NCI-H446 (cell line): ENCODE measurements around the gene ELAVL1.
"Not testable (repeated sequence)": the region's sequence is repeated elsewhere in the genome, so short reads cannot be mapped to it uniquely, and the experiment has no call there.

Source experiments
- DNase-seq, 2 experiments: peaks; one replicate each; lab custom pipeline; 2025; lab: John Stamatoyannopoulos, UW

The ELAVL1 gene

GRCh38 chr19:7933828-7934725 lies 71.4 kb downstream of the ELAVL1 start:
- DNase-seq = no peak

GRCh38 chr19:7933411-7933810 lies 72.0 kb downstream of the ELAVL1 start:
- no peak for DNase-seq

DNA sequence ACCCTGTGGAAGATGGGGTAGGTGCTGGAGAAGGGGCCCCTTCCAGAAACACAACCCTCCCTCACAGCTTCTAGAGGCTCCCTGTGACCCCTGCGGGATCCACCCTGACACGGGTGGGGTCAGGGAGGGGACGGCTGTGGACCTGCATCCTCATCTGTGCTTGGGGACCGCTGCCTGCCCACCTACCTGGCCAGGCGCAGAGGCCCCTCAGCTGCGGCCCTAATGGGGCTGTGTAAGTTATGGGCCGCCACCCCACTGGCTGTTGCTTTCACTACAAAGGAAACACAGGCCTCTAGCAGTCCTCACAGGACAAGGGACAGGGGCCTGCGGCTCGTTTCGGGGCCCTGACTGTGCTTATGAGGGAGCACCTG lies 72.5 kb downstream of the ELAVL1 start:
- no peak for DNase-seq

GRCh38 chr19:7932276-7932929 lies 73.0 kb downstream of the ELAVL1 start:
- no peak for DNase-seq

DNA sequence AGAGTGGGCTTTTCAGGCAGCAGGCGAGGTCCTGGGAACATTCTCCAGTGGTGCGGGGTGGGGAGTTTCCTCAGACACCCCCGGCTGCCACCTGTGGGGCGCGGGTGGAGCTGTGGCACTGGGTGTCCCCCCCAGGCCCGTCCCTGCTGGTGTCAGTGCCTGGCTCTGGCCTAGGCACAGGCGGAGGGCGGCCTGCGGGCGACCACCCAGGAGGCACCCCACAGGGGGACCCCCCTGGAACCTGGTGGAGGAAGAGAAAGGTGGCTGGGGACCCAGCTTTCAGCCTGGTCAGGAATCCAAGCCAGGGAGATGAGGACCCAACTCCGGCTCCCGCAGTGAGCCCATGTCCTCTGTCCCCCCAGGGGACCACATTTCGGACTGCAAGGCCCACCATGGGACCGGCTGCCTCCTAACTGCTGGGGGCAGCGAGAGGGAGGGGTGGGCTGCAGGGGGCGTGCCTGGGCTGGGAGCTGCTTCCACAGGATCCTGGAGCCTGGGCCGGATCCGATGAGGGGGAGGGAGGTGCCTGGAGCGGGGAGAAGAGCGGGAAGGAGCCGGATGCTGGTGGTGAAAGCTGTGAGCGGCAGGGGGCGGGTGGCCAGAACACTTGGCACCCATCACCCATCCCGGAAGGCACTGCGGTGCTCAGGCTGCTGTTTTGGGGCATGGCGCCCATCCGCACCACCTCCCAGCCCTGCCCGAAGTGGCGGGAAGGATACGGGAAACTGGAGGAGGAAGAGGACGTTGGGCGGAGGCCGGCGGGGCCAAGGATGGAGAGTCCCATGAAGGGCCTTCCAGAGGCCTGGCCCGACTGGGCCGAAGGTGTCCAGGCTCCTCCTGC lies 74.0 kb downstream of the ELAVL1 start:
- no peak for DNase-seq

DNA sequence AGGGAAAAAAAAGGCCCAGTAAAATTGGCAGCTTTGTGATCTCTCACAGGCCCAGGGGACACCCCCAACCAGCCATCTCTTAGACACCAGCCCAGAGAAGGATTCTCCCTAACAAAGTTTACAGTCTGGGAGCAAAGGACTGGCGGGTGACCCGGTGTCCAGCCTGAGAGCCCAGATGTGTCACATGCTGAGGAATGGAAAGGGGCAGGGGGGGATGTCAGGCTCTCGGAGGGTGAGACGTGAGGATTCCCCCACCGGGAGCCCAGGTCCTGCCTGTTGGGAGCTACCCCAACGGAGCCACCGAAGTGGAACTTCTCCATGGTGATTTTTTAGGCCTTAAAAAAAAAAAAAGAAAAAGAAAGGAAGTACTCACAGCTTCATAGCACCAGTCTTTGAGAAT lies 74.7 kb downstream of the ELAVL1 start:
- no peak for DNase-seq

DNA sequence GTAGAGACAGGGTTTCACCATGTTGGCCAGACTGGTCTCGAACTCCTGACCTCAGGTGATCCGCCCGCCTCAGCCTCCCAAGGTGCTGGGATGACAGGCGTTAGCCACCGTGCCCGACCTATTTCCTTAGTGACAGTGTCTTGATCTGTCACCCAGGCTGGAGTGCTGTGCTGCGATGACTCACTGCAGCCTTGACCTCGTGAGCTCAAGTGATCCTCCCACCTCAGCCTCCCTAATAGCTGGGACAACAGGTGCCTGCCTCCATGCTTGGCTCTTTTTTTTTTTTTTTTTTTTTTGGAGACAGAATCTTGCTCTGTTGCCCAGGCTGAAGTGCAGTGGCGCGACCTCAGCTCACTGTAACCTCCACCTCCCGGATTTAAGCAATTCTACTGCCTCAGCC lies 75.4 kb downstream of the ELAVL1 start:
- not testable (repeated sequence) for DNase-seq

DNA sequence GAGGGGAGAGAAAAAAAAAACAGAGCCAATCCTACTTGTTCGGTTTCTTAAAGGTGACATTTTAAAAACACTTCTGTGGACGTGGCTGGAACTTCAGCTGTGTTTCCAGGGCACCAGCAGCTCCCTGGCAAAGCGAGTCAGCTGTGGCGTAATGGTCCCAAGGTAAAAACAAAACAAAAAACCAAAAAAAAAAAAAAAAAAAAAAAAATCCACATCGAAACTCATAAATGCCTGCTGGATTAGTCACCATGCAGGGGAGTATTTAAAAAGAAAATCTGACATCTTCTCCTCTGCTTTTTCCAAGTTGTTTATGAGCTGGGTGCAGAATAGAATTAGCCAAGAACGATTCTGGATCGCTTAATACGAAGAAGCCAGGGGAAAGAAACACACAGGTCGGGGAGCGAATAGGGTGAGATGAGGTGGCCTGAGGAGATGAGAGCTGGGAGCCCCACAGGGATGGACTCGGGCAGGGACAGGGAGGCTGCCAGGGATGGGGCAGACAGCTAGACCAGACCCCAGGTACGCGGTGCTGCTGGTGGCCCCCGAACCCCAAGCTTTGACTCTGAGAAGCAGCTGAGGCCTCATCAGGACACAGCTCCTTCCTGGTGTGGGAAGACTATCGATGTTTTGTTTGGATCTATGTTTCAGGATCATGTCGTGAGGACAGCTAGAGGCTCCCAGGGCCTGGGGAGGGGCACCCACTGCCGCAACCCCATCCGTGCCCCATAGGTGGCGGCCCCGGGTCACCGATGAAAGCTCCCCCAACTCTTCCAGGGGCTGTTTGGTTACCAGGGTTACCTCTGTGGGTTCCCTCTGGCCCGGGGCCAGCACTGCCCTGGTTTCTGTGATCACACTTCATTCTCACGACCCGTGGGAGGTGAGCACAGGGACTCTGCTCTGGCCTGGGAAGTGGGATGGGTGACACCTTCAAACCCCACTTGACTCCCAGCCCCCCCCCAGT lies 76.4 kb downstream of the ELAVL1 start:
- DNase-seq = peak in 1 of 2 experiments; percentile 32

GRCh38 chr19:7928334-7928706 lies 77.1 kb downstream of the ELAVL1 start:
- no peak for DNase-seq

DNA sequence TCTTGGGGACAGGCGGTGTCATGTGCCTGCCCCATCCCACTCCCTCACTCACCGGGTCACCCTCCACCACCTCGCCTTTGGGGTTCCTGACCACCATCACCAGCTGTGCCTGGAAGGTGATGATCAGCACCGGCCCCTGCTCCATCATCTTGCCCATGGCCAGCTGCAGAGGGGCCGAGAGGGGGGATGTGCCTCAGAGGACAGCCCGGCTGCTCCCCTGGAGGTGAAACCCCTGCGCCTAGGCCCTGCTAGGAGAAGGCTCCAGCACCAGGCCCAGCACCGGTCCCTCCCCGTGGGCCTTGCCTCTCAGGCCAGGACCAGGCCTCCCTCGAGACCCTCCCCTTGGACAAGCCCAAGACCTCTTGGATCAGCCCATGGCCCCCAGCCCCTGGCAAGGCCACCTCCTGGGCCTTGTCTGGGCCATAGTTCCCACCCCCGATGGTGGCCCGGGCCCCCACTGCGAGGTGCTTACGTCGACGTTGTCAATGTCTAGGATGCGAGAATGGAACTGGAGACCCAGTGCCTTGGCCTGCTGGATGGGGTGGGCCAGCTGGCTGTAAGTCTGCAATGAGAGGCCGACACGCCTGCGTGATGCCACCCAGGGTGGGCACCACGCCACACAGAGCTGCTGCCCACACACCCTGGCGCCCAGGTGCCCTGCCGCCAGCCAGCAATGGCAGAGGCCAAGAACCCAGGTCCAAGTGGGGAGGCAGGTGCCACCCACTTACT lies 77.7 kb downstream of the ELAVL1 start:
- no peak for DNase-seq

- no peak for DNase-seq
These were observed 78.5 kb downstream of the ELAVL1 start for GRCh38 chr19:7926727-7927604.

- DNase-seq = peak in 1 of 2 experiments; percentile 82
These were observed 79.3 kb downstream of the ELAVL1 start, which contains the start of gene CTXN1 for GRCh38 chr19:7926021-7926726. CTXN1 (minus strand) TSS chr19:7926135; CDS start chr19:7925538, 597 bp downstream.

DNA sequence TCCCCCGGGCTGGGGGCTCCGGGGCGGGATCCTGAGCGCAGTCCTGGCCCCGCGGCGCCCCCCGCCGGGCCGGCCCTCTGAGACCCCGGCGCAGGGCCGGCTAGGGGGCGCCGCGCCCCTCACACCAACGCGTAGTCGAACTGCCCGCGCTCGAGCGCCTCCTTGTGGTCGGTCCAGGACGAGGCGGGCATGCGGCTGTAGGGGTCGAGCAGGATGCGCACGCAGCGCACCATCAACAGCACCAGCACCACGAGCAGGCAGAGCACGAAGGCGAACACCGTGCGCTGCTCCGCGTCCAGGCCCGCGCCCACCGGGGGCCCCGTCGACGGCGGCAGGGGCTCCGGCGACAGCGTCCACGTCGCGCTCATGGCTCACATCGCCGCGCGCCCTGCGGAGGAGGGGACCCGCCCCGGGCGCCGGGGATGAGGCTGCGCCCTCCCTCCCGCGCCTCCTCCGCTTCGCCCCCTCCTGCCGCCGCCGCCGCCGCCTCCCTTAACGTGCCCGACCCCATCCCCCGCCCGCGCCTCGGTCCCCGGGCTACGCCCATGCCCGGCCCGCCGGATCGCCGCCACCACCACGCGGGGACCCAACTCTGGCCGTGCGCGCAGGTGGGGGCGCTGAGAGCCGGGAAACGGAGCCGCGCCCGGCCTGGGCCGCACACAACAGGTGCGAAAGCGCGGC lies 80.1 kb downstream of the ELAVL1 start:
- peak; percentile 81 to 90 for DNase-seq

GRCh38 chr19:7924651-7925170 lies 80.7 kb downstream of the ELAVL1 start:
- DNase-seq = no peak

- no peak for DNase-seq
These were observed 81.2 kb downstream of the ELAVL1 start for GRCh38 chr19:7924241-7924640.

- no peak for DNase-seq
These were observed 81.9 kb downstream of the ELAVL1 start for GRCh38 chr19:7923295-7924191.

GRCh38 chr19:7922836-7923195 lies 82.6 kb downstream of the ELAVL1 start:
- DNase-seq = no peak
